ENCODE results near the gene TENM4.

GRCh38 chr11:78946945-78947902 lies 493.6 kb downstream of the TENM4 start:
- TF ChIP-seq CTCF (IDR thresholded peaks at IDR 0.05; ENCODE audit: poor library complexity, severe bottlenecking) (no peak), RAD21 (conservative IDR thresholded peaks at IDR 0.05) (no peak), EP300 (conservative IDR thresholded peaks at IDR 0.05; ENCODE audit: poor library complexity, severe bottlenecking) (no peak)
